Upper lobe of right lung (tissue), 1 donor: ENCODE measurements around the gene GATD1. TPM values are rescaled to one million over a fixed set of nuclear protein-coding genes. Genes with fewer than 3 reads are reported as not detected.

ENCODE experiments used
- ATAC-seq: fragments of 200-7000 bp; cut with Tn5 transposase; one replicate; pipeline ENCODE4 v1.9.1; 2020; ENCODE audit warnings: mild to moderate bottlenecking, moderate library complexity
- DNase-seq: peaks from one replicate; pipeline ENCODE4 v3.0.0-alpha.2; 2020
- H3K27ac ChIP-seq: fragments of 200-600 bp; one replicate; pipeline ENCODE4 v1.8.0; 2022
- H3K27me3 ChIP-seq: fragments of 200-600 bp; one replicate; pipeline ENCODE4 v1.8.0; 2022; ENCODE audit warnings: mild to moderate bottlenecking
- H3K36me3 ChIP-seq: fragments of 200-600 bp; one replicate; pipeline ENCODE4 v1.8.0; 2022
- H3K4me1 ChIP-seq: fragments of 200-600 bp; one replicate; pipeline ENCODE4 v1.8.0; 2022
- H3K4me3 ChIP-seq: fragments of 200-600 bp; one replicate; pipeline ENCODE4 v1.8.0; 2022; ENCODE audit warnings: mild to moderate bottlenecking
- H3K9me3 ChIP-seq: fragments of 200-600 bp; one replicate; pipeline ENCODE4 v1.8.0; 2022
- CTCF ChIP-seq: fragments of 200-600 bp; IDR thresholded peaks from one replicate; pipeline ENCODE4 v1.8.0; 2022; ENCODE audit warnings: antibody characterized with exemption
- intact Hi-C: fragments of 100-400 bp; cut with DNase I; formaldehyde crosslinking; loops from one replicate; pipeline ENCODE4 v1.11.0; 2022
- total RNA-seq: library from RNA; stranded (reverse); fragmentation: NEBNext Ultra II Directional; extraction: Animal tissue kit (Norgen Biotek cat#: 25700); gene quantifications from one replicate; pipeline ENCODE4 v1.2.1, GENCODE V29; 2021
- donor health status: DM: no; HTN: yes; CAD: no; lungs with severe emphysema.

Gene GATD1
- total RNA-seq, 1 donor from 2014 or later, result 62.5 TPM

- ATAC-seq (no peak), DNase-seq (no peak)
- no peaks in the 10 kb centered on the region for H3K9me3 ChIP-seq
- intact Hi-C loops, result no loop called here
- H3K36me3 ChIP-seq, result peaks cover 7% of the 10 kb centered on the region
- no peaks in the 10 kb centered on the region for H3K27me3 ChIP-seq
- H3K27ac ChIP-seq, result no peak overlapping the region
- TF ChIP-seq CTCF, result no peak
- H3K4me3 ChIP-seq, result no peak overlapping the region
- H3K4me1 ChIP-seq, result no peaks in the 10 kb centered on the region
These were observed 10.8 kb upstream of the GATD1 start for GRCh38 chr11:788009-788640.

DNA sequence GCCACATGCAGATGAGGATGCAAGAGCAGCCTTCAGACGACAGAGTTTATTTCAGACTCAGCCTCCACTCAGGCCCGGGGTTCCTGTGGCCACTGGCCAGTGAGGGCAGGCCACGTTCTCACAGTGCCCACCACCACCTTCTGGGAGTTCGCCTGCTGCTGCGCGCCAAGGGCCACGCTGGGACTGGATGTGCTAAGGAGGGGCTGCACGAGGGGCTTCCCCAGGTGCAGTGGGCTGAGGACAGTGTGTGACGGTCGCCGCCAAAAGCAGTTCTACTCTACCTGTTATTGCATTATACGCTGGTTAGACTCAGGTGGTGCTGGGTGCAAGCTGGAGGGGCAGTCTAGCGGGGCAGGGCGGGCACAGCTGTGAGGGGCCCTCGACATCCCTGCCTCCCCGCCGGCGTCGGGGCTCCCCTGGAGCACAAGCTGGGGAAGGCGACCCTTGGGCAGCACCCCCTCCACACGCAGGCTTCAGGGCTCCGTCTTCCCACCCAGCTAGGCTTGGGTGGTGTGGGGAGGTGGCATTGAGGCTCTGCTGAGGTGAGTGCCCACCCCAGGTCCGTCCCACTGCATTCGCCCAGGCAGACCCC, 9.9 kb upstream of the GATD1 start:
- no peak for TF ChIP-seq CTCF

DNA sequence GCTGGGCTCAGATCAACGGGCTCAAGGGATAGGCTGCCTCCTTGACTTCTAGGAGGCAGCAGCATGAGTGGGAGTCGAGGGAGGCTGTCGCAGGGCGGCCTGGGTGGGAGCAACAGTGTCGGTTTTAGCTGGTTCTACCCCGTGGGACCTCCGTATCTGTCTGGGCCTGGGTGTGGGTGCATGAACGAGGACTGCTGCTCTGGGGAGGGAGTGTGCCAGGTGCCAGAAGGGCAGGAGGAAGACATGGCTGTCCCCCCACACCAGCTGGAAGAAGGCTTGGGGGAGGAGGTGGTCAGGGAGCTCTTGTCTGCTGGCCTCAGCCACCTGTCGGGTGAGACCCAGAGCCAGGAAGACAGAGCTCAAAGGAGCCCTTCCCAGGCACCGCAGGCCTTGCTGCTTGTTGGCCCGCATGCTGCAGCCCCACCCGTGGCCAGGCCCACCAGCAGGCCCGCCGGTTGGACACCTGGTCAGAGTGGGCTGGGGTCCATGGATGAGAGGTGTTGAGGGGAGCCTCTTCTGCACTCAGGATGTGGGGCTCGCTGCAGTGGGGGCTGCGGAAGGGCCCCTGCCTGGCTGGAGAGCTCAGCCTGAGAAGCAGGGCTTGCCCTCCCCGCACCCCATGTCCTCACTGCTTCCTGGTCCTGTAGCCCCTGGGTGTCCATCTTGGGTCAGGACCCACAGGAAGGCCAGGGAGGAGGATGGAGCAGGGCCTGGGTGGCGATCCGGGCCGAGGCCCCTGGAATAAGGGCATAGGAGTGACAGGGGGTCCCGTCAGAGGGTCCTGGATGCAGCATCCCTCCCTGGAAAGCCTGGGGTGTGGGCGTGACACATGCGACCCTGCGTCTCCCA, 9.2 kb upstream of the GATD1 start:
- H3K4me3 ChIP-seq, result no peak overlapping the region
- intact Hi-C loops, result no loop called here
- DNase-seq, result no peak
- no peaks in the 10 kb centered on the region for H3K36me3 ChIP-seq
- no peak for TF ChIP-seq CTCF
- H3K9me3 ChIP-seq, result no peaks in the 10 kb centered on the region
- no peaks in the 10 kb centered on the region for H3K27me3 ChIP-seq
- ATAC-seq, result no peak
- H3K4me1 ChIP-seq, result no peaks in the 10 kb centered on the region
- H3K27ac ChIP-seq, result no peak overlapping the region

More for the DNA sequence above, 9.9 kb upstream of the GATD1 start:
- ATAC-seq, result no peak
- H3K36me3 ChIP-seq, result peaks cover 6% of the 10 kb centered on the region
- H3K9me3 ChIP-seq, result no peaks in the 10 kb centered on the region
- no peaks in the 10 kb centered on the region for H3K27me3 ChIP-seq
- no peak overlapping the region for H3K27ac ChIP-seq
- H3K4me3 ChIP-seq, result no peak overlapping the region
- DNase-seq, result no peak
- intact Hi-C loops, result no loop called here
- H3K4me1 ChIP-seq, result no peaks in the 10 kb centered on the region

DNA sequence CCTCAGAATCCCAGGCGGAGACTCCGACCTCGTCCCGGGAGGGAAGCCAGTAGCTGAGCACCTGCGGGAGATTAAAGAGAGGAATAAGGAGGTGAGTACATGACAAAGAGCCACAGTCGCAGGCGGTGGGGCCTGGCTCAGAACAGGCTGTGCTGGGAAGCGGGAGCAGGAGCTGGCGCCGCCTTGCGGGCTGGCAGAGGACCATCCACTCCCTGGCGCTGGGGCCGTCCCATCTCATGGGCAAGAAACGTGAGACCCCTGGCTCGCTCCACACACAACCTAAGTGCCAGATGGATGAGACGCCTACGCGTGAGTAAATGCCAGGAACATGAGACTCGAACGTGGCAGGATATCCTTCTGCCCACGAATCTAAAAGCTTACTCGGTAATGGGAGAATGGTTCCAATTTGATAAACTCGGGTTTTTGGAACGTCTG, 6.3 kb upstream of the GATD1 start:
- Histone ChIP-seq H3K36me3 (no peaks in the 10 kb centered on the region), H3K4me1 (no peaks in the 10 kb centered on the region), H3K27me3 (no peaks in the 10 kb centered on the region), H3K27ac (no peak overlapping the region), H3K4me3 (no peak overlapping the region), H3K9me3 (no peaks in the 10 kb centered on the region)
- TF ChIP-seq CTCF, result peak; percentile 67
- intact Hi-C loops, result no loop called here
- DNase-seq (peak; percentile 92), ATAC-seq (peak; percentile 91)

- H3K27me3 ChIP-seq, result no peaks in the 10 kb centered on the region
- intact Hi-C loops, result no loop called here
- no peaks in the 10 kb centered on the region for H3K36me3 ChIP-seq
- H3K4me3 ChIP-seq, result no peak overlapping the region
- no peak for ATAC-seq
- H3K9me3 ChIP-seq, result no peaks in the 10 kb centered on the region
- H3K4me1 ChIP-seq, result peaks cover 6% of the 10 kb centered on the region
- no peak for DNase-seq
- TF ChIP-seq CTCF, result no peak
- H3K27ac ChIP-seq, result no peak overlapping the region
These were observed 5.2 kb upstream of the GATD1 start for GRCh38 chr11:782264-783174.
